Measurements from ENCODE around the gene RGS3.

GRCh38 chr9:113520109-113520642, 56.6 kb downstream of the RGS3 start:
- TF ChIP-seq CTCF (conservative IDR thresholded peaks at IDR 0.05): no peak
- TF ChIP-seq ZFX (IDR thresholded peaks at IDR 0.05): no peak
